ENCODE data around the gene RFNG. TPM values are rescaled to one million over a fixed set of nuclear protein-coding genes. Genes with fewer than 3 reads are reported as not detected.

Gene RFNG
- total RNA-seq, 2 donors from 2014 or later, result 39.9 to 45.3 TPM

GRCh38 chr17:82063424-82064415 is 12.1 kb upstream of the RFNG start:
- H3K9me3 ChIP-seq, result no peaks in the 10 kb centered on the region
- ATAC-seq (ENCODE audit: insufficient number of reproducible peaks, low FRiP score, low read depth), result no peak
- H3K4me1 ChIP-seq (ENCODE audit: control insufficient read depth in 1 of 2, low read depth in 2 of 2), result peaks cover 15 to 20% of the 10 kb centered on the region in 2 donors
- H3K36me3 ChIP-seq, result peaks cover 20% of the 10 kb centered on the region
- TF ChIP-seq CTCF (IDR thresholded peaks at IDR 0.05), result no peak
- no peak overlapping the region for H3K27ac ChIP-seq
- DNase-seq (ENCODE audit: low spot score), result no peak
- H3K27me3 ChIP-seq (replicated peaks; ENCODE audit: insufficient read depth), result no peaks in the 10 kb centered on the region
- H3K4me3 ChIP-seq, result no peak overlapping the region

- no peaks in the 10 kb centered on the region for H3K9me3 ChIP-seq
- peaks cover 15 to 20% of the 10 kb centered on the region in 2 donors for H3K4me1 ChIP-seq (ENCODE audit: control insufficient read depth in 1 of 2, low read depth in 2 of 2)
- no peaks in the 10 kb centered on the region for H3K27me3 ChIP-seq (replicated peaks; ENCODE audit: insufficient read depth)
- TF ChIP-seq CTCF (IDR thresholded peaks at IDR 0.05), result no peak
- no peak overlapping the region for H3K4me3 ChIP-seq
- H3K27ac ChIP-seq, result no peak overlapping the region
- H3K36me3 ChIP-seq, result peaks cover 20% of the 10 kb centered on the region
- ATAC-seq (ENCODE audit: insufficient number of reproducible peaks, low FRiP score, low read depth), result no peak
- no peak for DNase-seq (ENCODE audit: low spot score)
Observed at GRCh38 chr17:82062984-82063368, 11.4 kb upstream of the RFNG start.

GRCh38 chr17:82062076-82062983 is 10.7 kb upstream of the RFNG start:
- Histone ChIP-seq H3K27me3 (replicated peaks; ENCODE audit: insufficient read depth) (no peaks in the 10 kb centered on the region), H3K9me3 (no peaks in the 10 kb centered on the region), H3K4me3 (no peak overlapping the region), H3K27ac (no peak overlapping the region), H3K36me3 (peaks cover 27% of the 10 kb centered on the region), H3K4me1 (ENCODE audit: control insufficient read depth in 1 of 2, low read depth in 2 of 2) (peaks cover 15 to 20% of the 10 kb centered on the region in 2 donors)
- DNase-seq (ENCODE audit: low spot score) (no peak), ATAC-seq (ENCODE audit: insufficient number of reproducible peaks, low FRiP score, low read depth) (no peak)
- TF ChIP-seq CTCF (IDR thresholded peaks at IDR 0.05), result no peak

GRCh38 chr17:82061047-82061925 is 9.7 kb upstream of the RFNG start:
- DNase-seq (ENCODE audit: low spot score), result no peak
- TF ChIP-seq CTCF (IDR thresholded peaks at IDR 0.05), result no peak
- H3K9me3 ChIP-seq, result no peaks in the 10 kb centered on the region
- no peak overlapping the region for H3K27ac ChIP-seq
- peaks cover 12 to 18% of the 10 kb centered on the region in 2 donors for H3K4me1 ChIP-seq (ENCODE audit: control insufficient read depth in 1 of 2, low read depth in 2 of 2)
- H3K36me3 ChIP-seq, result peaks cover 35% of the 10 kb centered on the region
- H3K27me3 ChIP-seq (replicated peaks; ENCODE audit: insufficient read depth), result no peaks in the 10 kb centered on the region
- no peak for ATAC-seq (ENCODE audit: insufficient number of reproducible peaks, low FRiP score, low read depth)
- no peak overlapping the region for H3K4me3 ChIP-seq

Data from thoracic aorta (tissue), 2 donors.